ENCODE results near the gene OR52B6. TPM values are rescaled to one million over a fixed set of nuclear protein-coding genes. Genes with fewer than 3 reads are reported as not detected.

Gene OR52B6, protein sequence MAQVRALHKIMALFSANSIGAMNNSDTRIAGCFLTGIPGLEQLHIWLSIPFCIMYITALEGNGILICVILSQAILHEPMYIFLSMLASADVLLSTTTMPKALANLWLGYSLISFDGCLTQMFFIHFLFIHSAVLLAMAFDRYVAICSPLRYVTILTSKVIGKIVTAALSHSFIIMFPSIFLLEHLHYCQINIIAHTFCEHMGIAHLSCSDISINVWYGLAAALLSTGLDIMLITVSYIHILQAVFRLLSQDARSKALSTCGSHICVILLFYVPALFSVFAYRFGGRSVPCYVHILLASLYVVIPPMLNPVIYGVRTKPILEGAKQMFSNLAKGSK
- not detected for polyA plus RNA-seq (2013, experiment 1 of 2)
- not detected for polyA plus RNA-seq (2013, experiment 2 of 2)

DNA sequence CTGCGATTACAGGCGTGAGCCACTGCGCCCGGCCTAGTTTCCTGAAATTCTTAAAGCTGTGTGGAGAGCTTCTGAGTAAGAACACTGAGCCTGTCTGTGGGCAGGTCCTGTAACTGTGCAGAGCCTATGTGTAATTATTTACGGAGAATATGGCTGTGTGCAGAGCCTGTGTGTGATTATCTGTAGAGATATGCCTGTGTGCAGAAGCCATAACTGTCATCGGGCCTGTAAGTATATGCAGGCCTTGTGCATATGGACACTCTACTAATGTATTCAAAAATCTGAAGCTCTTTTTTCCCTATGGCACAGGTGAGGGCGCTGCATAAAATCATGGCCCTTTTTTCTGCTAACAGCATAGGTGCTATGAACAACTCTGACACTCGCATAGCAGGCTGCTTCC lies at the start of gene OR52B6:
Gene OR52B6 (plus strand): TSS at position 301 of the 400 bp plus-strand sequence. CDS start 0 bp downstream, at position 301.
- no peak within 1 kb of the TSS for H4K8ac ChIP-seq (ENCODE audit: low read depth, low read length)
- no peak within 1 kb of the TSS for H3K4me2 ChIP-seq (ENCODE audit: low read length)
- H3K23ac ChIP-seq (ENCODE audit: low read length) = no peak within 1 kb of the TSS
- H2BK120ac ChIP-seq (ENCODE audit: low read depth, low read length) = no peak within 1 kb of the TSS
- no peak within 1 kb of the TSS for H2AK5ac ChIP-seq (ENCODE audit: low read length)
- H2BK15ac ChIP-seq (replicated peaks; ENCODE audit: low read depth) = no peak within 1 kb of the TSS
- H3K4ac ChIP-seq (ENCODE audit: low read depth, low read length) = no peak within 1 kb of the TSS
- H3K4me3 ChIP-seq (ENCODE audit: low read length) = no peak within 1 kb of the TSS
- no peaks in the 10 kb centered on the region for H3K27me3 ChIP-seq (ENCODE audit: insufficient read depth, low read length, poor library complexity)
- H4K5ac ChIP-seq (ENCODE audit: low read length) = no peak within 1 kb of the TSS
- H3K27ac ChIP-seq (ENCODE audit: low read depth, low read length) = no peak within 1 kb of the TSS
- H3K18ac ChIP-seq (ENCODE audit: low read length) = no peak within 1 kb of the TSS
- WGBS (ENCODE audit: extremely low coverage, insufficient coverage, low lambda C conversion rate) = no CpG with 5 or more reads among the region's 8 CpGs
- no peak within 1 kb of the TSS for H3K9ac ChIP-seq (ENCODE audit: low read length)
- H3K4me1 ChIP-seq (ENCODE audit: control insufficient read depth, low read depth, low read length) = no peaks in the 10 kb centered on the region
- H3K79me2 ChIP-seq (ENCODE audit: control insufficient read depth, insufficient read depth, low read length) = no peaks in the 10 kb centered on the region
- H3K36me3 ChIP-seq (ENCODE audit: control insufficient read depth, insufficient read depth, low read length) = no peaks in the 10 kb centered on the region
- H3K79me1 ChIP-seq (ENCODE audit: low read length) = no peaks in the 10 kb centered on the region
- no peak within 1 kb of the TSS for H3K56ac ChIP-seq (ENCODE audit: low read length)
- DNase-seq = no peak
- no peak within 1 kb of the TSS for H2BK5ac ChIP-seq (ENCODE audit: low read length)

DNA sequence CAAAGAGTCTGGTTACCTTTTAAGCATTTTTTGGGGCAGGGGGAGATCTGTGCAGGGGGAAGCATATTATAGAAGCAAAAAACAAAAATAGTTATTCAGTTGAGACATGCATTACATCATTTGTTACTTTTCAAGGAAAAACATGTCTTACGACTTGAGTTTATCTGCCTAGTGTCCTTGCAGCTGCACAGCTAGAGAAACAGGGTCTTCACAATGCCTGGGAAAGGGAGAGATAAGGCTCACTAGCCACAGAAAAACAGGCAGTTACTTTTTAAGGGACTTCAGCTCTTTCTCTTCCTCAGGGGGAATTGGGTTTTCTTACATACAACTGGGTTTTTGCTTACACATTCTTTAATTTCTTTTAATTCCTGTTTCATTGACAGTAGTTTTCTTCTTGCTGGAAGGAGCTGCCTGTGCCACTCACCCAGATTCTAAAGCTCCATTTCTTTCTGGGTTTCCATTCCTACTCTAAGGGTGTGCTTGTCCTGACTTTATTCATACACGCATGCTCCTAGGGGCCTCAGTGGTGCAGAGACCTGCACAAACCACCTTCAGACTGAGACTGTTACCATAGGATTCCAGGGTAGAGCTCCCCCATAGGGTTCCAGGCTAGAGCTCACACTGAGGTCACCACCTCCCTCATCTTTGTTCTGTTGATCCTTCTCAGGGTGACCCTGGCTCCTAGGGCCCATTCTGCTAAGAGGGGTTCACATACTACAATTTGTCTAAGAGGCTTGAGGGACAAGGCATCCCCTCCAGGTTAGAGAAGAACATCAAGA lies 49.4 kb upstream of the OR52B6 start:
- Histone ChIP-seq H3K27me3 (ENCODE audit: insufficient read depth, low read length, poor library complexity) (no peaks in the 10 kb centered on the region), H2BK120ac (ENCODE audit: low read depth, low read length) (no peak overlapping the region), H3K4me1 (ENCODE audit: control insufficient read depth, low read depth, low read length) (no peaks in the 10 kb centered on the region), H3K4me3 (ENCODE audit: low read length) (no peak overlapping the region), H2BK5ac (ENCODE audit: low read length) (no peak overlapping the region), H2AK5ac (ENCODE audit: low read length) (no peak overlapping the region), H3K9ac (ENCODE audit: low read length) (no peak overlapping the region), H3K56ac (ENCODE audit: low read length) (no peak overlapping the region), H3K4me2 (ENCODE audit: low read length) (no peak overlapping the region), H3K79me2 (ENCODE audit: control insufficient read depth, insufficient read depth, low read length) (no peaks in the 10 kb centered on the region), H2BK15ac (replicated peaks; ENCODE audit: low read depth) (no peak overlapping the region), H3K27ac (ENCODE audit: low read depth, low read length) (no peak overlapping the region), H3K36me3 (ENCODE audit: control insufficient read depth, insufficient read depth, low read length) (no peaks in the 10 kb centered on the region), H3K79me1 (ENCODE audit: low read length) (no peaks in the 10 kb centered on the region), H3K18ac (ENCODE audit: low read length) (no peak overlapping the region), H3K4ac (ENCODE audit: low read depth, low read length) (no peak overlapping the region), H4K5ac (ENCODE audit: low read length) (no peak overlapping the region), H3K23ac (ENCODE audit: low read length) (no peak overlapping the region), H4K8ac (ENCODE audit: low read depth, low read length) (no peak overlapping the region)
- WGBS (ENCODE audit: extremely low coverage, insufficient coverage, low lambda C conversion rate) = no CpG with 5 or more reads among the region's 2 CpGs
- DNase-seq = no peak

DNA sequence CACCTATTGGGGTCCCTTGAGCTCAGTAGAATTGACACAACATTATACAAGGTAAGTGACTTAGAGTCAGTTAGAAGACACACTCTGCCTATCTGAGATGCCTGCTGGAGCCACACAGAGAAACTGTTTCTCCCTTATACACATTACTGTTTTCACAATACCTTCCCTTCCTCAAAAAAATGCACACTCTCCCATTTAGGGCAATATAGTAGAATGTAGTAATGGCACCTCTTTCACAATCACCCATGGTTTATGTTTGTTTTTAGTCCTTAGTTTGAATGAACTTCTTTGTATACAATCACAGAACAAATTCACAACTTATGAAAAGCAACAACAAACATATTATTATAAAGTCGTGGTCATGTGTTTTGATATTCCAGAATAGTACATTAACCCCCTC lies 46.6 kb upstream of the OR52B6 start:
- Histone ChIP-seq H3K27ac (ENCODE audit: low read depth, low read length) (no peak overlapping the region), H3K4me2 (ENCODE audit: low read length) (no peak overlapping the region), H3K4ac (ENCODE audit: low read depth, low read length) (no peak overlapping the region), H4K5ac (ENCODE audit: low read length) (no peak overlapping the region), H3K23ac (ENCODE audit: low read length) (no peak overlapping the region), H3K36me3 (ENCODE audit: control insufficient read depth, insufficient read depth, low read length) (no peaks in the 10 kb centered on the region), H3K79me2 (ENCODE audit: control insufficient read depth, insufficient read depth, low read length) (no peaks in the 10 kb centered on the region), H3K9ac (ENCODE audit: low read length) (no peak overlapping the region), H3K79me1 (ENCODE audit: low read length) (no peaks in the 10 kb centered on the region), H2BK120ac (ENCODE audit: low read depth, low read length) (no peak overlapping the region), H3K27me3 (ENCODE audit: insufficient read depth, low read length, poor library complexity) (no peaks in the 10 kb centered on the region), H2BK15ac (replicated peaks; ENCODE audit: low read depth) (no peak overlapping the region), H3K18ac (ENCODE audit: low read length) (no peak overlapping the region), H3K4me1 (ENCODE audit: control insufficient read depth, low read depth, low read length) (no peaks in the 10 kb centered on the region), H2AK5ac (ENCODE audit: low read length) (no peak overlapping the region), H3K56ac (ENCODE audit: low read length) (no peak overlapping the region), H2BK5ac (ENCODE audit: low read length) (no peak overlapping the region), H3K4me3 (ENCODE audit: low read length) (no peak overlapping the region), H4K8ac (ENCODE audit: low read depth, low read length) (no peak overlapping the region)
- DNase-seq = no peak
- no CpG with 5 or more reads among the region's 1 CpG for WGBS (ENCODE audit: extremely low coverage, insufficient coverage, low lambda C conversion rate)

DNA sequence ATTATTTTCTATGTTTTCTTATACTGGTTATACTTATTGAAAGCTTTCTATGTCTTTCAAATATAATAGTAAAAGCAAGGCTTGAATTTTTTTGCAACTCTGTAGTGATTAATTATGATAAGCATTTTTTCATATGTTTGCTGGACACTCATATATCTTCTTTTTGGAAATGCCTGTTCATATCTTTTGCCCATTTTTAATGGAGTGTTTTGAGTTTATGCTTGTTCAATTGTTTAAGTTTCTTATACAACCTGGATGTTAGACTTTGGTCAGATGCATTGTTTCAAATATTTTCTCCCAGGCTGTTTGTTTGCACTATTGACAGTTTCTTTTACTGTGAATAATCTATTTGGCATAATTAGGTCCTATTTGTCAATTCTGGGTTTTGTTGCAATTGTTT lies 44.2 kb upstream of the OR52B6 start:
- Histone ChIP-seq H3K18ac (ENCODE audit: low read length) (no peak overlapping the region), H4K5ac (ENCODE audit: low read length) (no peak overlapping the region)

DNA sequence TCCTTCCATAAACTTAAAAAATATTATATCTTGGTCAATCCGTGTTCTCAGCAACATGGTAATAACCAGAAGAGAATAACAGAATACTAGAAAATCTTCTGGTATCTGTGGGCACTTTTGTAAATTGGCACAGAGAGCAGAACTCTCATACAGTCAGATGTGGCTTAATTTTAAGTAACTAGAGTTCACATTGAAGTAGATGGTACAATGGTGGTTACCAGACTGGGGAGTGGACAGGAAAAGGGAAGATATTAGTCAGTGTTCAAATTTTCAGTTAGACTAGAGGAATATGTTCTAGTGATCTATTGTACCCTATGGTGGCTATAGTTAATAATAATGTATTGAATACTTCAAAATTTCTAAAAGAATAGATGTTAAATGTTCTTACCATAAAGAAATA lies 39.2 kb upstream of the OR52B6 start:
- Histone ChIP-seq H3K56ac (ENCODE audit: low read length) (no peak overlapping the region), H4K8ac (ENCODE audit: low read depth, low read length) (no peak overlapping the region), H3K4ac (ENCODE audit: low read depth, low read length) (no peak overlapping the region), H4K5ac (ENCODE audit: low read length) (no peak overlapping the region), H3K79me1 (ENCODE audit: low read length) (no peaks in the 10 kb centered on the region), H3K79me2 (ENCODE audit: control insufficient read depth, insufficient read depth, low read length) (no peaks in the 10 kb centered on the region), H3K18ac (ENCODE audit: low read length) (no peak overlapping the region), H2BK120ac (ENCODE audit: low read depth, low read length) (no peak overlapping the region), H2BK15ac (replicated peaks; ENCODE audit: low read depth) (no peak overlapping the region), H3K4me2 (ENCODE audit: low read length) (no peak overlapping the region), H3K27ac (ENCODE audit: low read depth, low read length) (no peak overlapping the region), H3K9ac (ENCODE audit: low read length) (no peak overlapping the region), H2AK5ac (ENCODE audit: low read length) (no peak overlapping the region), H3K36me3 (ENCODE audit: control insufficient read depth, insufficient read depth, low read length) (no peaks in the 10 kb centered on the region), H2BK5ac (ENCODE audit: low read length) (no peak overlapping the region), H3K4me1 (ENCODE audit: control insufficient read depth, low read depth, low read length) (no peaks in the 10 kb centered on the region), H3K27me3 (ENCODE audit: insufficient read depth, low read length, poor library complexity) (no peaks in the 10 kb centered on the region), H3K4me3 (ENCODE audit: low read length) (no peak overlapping the region), H3K23ac (ENCODE audit: low read length) (no peak overlapping the region)
- WGBS (ENCODE audit: extremely low coverage, insufficient coverage, low lambda C conversion rate) = no CpG with 5 or more reads among the region's 1 CpG
- DNase-seq = no peak

More for the DNA sequence above, 44.2 kb upstream of the OR52B6 start:
- Histone ChIP-seq H2AK5ac (ENCODE audit: low read length) (no peak overlapping the region), H3K4me3 (ENCODE audit: low read length) (no peak overlapping the region), H3K4me1 (ENCODE audit: control insufficient read depth, low read depth, low read length) (no peaks in the 10 kb centered on the region), H3K9ac (ENCODE audit: low read length) (no peak overlapping the region), H3K23ac (ENCODE audit: low read length) (no peak overlapping the region), H3K79me1 (ENCODE audit: low read length) (no peaks in the 10 kb centered on the region), H3K4ac (ENCODE audit: low read depth, low read length) (no peak overlapping the region), H4K8ac (ENCODE audit: low read depth, low read length) (no peak overlapping the region), H3K36me3 (ENCODE audit: control insufficient read depth, insufficient read depth, low read length) (no peaks in the 10 kb centered on the region), H2BK15ac (replicated peaks; ENCODE audit: low read depth) (no peak overlapping the region), H3K4me2 (ENCODE audit: low read length) (no peak overlapping the region), H2BK5ac (ENCODE audit: low read length) (no peak overlapping the region), H3K79me2 (ENCODE audit: control insufficient read depth, insufficient read depth, low read length) (no peaks in the 10 kb centered on the region), H3K56ac (ENCODE audit: low read length) (no peak overlapping the region), H2BK120ac (ENCODE audit: low read depth, low read length) (no peak overlapping the region), H3K27me3 (ENCODE audit: insufficient read depth, low read length, poor library complexity) (no peaks in the 10 kb centered on the region), H3K27ac (ENCODE audit: low read depth, low read length) (no peak overlapping the region)
- DNase-seq = no peak

All from mesendoderm (in vitro differentiated cells).